ENCODE measurements around the gene ECT2L. TPM values are rescaled to one million over a fixed set of nuclear protein-coding genes. Genes with fewer than 3 reads are reported as not detected.

Gene ECT2L
- total RNA-seq, 4 donors from 2014 or later: 0.44 to 0.51 TPM; not detected in 2

GRCh38 chr6:138943089-138943625 lies 147.3 kb downstream of the ECT2L start:
- TF ChIP-seq CTCF (IDR thresholded peaks at IDR 0.05; ENCODE audit: low read depth): no peak

GRCh38 chr6:138944412-138944811 lies 148.5 kb downstream of the ECT2L start:
- no peak for TF ChIP-seq CTCF (IDR thresholded peaks at IDR 0.05; ENCODE audit: low read depth)

GRCh38 chr6:138945354-138945753 lies 149.5 kb downstream of the ECT2L start:
- no peak for TF ChIP-seq CTCF (IDR thresholded peaks at IDR 0.05; ENCODE audit: low read depth)

- TF ChIP-seq CTCF (IDR thresholded peaks at IDR 0.05; ENCODE audit: low read depth): no peak
These were observed 152.1 kb downstream of the ECT2L start for GRCh38 chr6:138948004-138948403.

- TF ChIP-seq CTCF (IDR thresholded peaks at IDR 0.05; ENCODE audit: low read depth): no peak
These were observed 152.8 kb downstream of the ECT2L start for GRCh38 chr6:138948546-138949179.

- TF ChIP-seq CTCF (IDR thresholded peaks at IDR 0.05; ENCODE audit: low read depth): no peak
These were observed 157.6 kb downstream of the ECT2L start for GRCh38 chr6:138953451-138953850.

Other genes starting within 250 kb of the ECT2L start
- 10 to 100 TPM; 20.9 to 33.9 (median 24.8) TPM for gene CCDC28A, start 22.3 kb upstream of the ECT2L start, total RNA-seq
- 10 to 100 TPM; 27.1 to 47.3 (median 33.1) TPM for gene REPS1, start 192.2 kb downstream of the ECT2L start, total RNA-seq
- gene ABRACL, start 232.7 kb downstream of the ECT2L start, total RNA-seq: 10 to 100 TPM in 3 of 4 donors, 1 to 10 TPM in 1; 3.2 to 31.6 (median 14.3) TPM